Epithelial cell of alveolus of lung (primary cell): ENCODE results near the gene OR51V1. TPM values are rescaled to one million over a fixed set of nuclear protein-coding genes. Genes with fewer than 3 reads are reported as not detected.

Experiments
- total RNA-seq: library from RNA; depleted of rRNA; stranded (reverse); fragments of >200 nt; gene quantifications from 2 replicates; pipeline ENCODE4 v1.2.1, GENCODE V29; 2015

The OR51V1 gene, protein sequence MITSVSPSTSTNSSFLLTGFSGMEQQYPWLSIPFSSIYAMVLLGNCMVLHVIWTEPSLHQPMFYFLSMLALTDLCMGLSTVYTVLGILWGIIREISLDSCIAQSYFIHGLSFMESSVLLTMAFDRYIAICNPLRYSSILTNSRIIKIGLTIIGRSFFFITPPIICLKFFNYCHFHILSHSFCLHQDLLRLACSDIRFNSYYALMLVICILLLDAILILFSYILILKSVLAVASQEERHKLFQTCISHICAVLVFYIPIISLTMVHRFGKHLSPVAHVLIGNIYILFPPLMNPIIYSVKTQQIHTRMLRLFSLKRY
- total RNA-seq: not detected in 2 replicates

DNA sequence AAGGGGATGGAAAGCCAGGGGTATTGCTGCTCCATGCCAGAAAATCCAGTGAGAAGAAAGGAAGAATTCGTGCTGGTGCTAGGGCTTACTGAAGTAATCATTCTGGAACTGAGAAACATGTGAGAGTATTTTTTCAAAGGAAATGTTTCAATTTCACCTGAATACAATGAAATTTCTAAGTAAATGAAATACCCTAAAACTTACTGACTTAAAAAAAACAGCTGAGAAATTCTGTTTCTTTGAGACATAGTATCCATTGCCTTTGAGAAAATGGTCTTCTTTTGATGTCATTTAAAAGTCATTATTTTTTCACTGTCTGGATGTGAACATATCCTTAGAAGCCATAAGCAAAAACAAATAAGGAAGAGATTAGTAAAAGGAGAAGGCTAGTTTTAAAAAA is at the start of gene OR51V1:
Gene OR51V1, minus strand, starts transcription at position 101 of the 400 bp plus-strand sequence. Its CDS starts 0 bp downstream, at position 101.

DNA sequence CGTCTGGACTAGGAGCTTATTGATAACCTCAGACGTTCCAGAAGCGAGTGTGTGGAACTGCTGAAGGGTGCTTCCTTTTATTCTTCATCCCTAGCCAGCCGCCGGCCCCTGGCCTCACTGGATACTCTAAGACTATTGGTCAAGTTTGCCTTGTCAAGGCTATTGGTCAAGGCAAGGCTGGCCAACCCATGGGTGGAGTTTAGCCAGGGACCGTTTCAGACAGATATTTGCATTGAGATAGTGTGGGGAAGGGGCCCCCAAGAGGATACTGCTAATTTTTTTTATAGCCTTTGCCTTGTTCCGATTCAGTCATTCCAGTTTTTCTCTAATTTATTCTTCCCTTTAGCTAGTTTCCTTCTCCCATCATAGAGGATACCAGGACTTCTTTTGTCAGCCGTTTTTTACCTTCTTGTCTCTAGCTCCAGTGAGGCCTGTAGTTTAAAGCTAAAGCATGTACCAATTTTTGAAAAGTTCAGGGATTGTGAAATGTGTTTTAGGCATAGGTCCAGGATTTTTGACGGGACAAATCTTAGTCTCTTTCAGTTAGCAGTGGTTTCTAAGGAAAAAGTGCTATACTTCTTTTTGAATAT is 49.4 kb upstream of the OR51V1 start, which contains the start of gene HBG1:
Gene HBG1, minus strand, starts transcription at position 51 of the 590 bp plus-strand sequence. CDS start 53 bp downstream, outside the sequence.

DNA sequence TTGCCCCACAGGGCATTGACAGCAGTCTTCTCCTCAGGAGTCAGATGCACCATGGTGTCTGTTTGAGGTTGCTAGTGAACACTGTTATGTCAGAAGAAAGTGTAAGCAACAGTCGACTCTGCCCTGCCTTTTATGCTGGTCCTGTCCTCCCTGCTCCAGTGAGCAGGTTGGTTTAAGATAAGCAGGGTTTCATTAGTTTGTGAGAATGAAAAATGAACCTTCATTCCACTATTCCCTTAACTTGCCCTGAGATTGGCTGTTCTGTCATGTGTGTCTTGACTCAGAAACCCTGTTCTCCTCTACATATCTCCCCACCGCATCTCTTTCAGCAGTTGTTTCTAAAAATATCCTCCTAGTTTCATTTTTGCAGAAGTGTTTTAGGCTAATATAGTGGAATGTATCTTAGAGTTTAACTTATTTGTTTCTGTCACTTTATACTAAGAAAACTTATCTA is 33.9 kb upstream of the OR51V1 start, which contains the start of gene HBD:
Gene HBD, minus strand, starts transcription at position 103 of the 454 bp plus-strand sequence. Its CDS starts 50 bp downstream, at position 53.

DNA sequence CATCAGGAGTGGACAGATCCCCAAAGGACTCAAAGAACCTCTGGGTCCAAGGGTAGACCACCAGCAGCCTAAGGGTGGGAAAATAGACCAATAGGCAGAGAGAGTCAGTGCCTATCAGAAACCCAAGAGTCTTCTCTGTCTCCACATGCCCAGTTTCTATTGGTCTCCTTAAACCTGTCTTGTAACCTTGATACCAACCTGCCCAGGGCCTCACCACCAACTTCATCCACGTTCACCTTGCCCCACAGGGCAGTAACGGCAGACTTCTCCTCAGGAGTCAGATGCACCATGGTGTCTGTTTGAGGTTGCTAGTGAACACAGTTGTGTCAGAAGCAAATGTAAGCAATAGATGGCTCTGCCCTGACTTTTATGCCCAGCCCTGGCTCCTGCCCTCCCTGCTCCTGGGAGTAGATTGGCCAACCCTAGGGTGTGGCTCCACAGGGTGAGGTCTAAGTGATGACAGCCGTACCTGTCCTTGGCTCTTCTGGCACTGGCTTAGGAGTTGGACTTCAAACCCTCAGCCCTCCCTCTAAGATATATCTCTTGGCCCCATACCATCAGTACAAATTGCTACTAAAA is 26.3 kb upstream of the OR51V1 start, which contains the start of gene HBB:
Gene HBB, minus strand, starts transcription at position 340 of the 579 bp plus-strand sequence. Its CDS starts 50 bp downstream, at position 290.

DNA sequence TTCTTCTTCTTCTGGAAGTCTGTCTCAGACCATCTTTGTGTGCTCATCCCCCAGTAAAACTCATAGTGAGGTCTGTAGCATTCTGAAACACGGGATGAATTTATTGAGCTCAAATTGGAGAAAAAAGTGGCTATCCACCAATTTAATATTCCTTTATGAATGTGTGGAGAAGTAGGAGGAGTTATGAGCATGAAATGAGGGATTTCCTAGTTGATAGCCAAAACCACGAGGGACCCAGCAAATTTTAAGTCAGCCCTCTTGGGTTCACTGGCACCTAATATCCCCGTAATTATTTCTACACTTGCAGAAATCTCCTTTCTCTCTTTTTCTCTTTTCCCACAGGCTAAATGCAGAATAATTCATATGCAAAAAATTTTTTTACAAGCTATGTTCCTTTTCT is 45.8 kb downstream of the OR51V1 start, which contains the start of gene OR52A1:
Gene OR52A1, minus strand, starts transcription at position 101 of the 400 bp plus-strand sequence. CDS start 2,388 bp downstream, outside the sequence.

Other genes with a start within 250 kb of the OR51V1 start
- gene OR51A2, start 245.0 kb downstream of the OR51V1 start, total RNA-seq: not detected in 2 replicates
- not detected in 2 replicates for gene OR51L1, start 205.8 kb downstream of the OR51V1 start, total RNA-seq
- not detected in 2 replicates for gene OR52J3, start 154.2 kb downstream of the OR51V1 start, total RNA-seq
- not detected in 2 replicates for gene OR52E2, start 141.1 kb downstream of the OR51V1 start, total RNA-seq
- not detected in 2 replicates for gene OR52E1, start 131.1 kb downstream of the OR51V1 start, total RNA-seq
- not detected in 2 replicates for gene OR52A5, start 62.3 kb downstream of the OR51V1 start, total RNA-seq
- not detected in 2 replicates for gene OR52A1, start 45.9 kb downstream of the OR51V1 start, total RNA-seq
- gene HBB, start 26.4 kb upstream of the OR51V1 start, total RNA-seq: not detected in 2 replicates
- not detected in 2 replicates for gene HBD, start 33.8 kb upstream of the OR51V1 start, total RNA-seq
- gene HBG1, start 49.2 kb upstream of the OR51V1 start, total RNA-seq: not detected in 2 replicates
- 1.2 TPM in 1 of 2 replicates, not detected in the other for gene HBG2, start 54.1 kb upstream of the OR51V1 start, total RNA-seq
- gene HBE1, start 69.3 kb upstream of the OR51V1 start, total RNA-seq: not detected in 2 replicates
- not detected in 2 replicates for gene OR51B4, start 101.3 kb upstream of the OR51V1 start, total RNA-seq
- gene OR51B2, start 123.6 kb upstream of the OR51V1 start, total RNA-seq: not detected in 2 replicates
- gene OR51B5, start 142.8 kb upstream of the OR51V1 start, total RNA-seq: not detected in 2 replicates
- not detected in 2 replicates for gene OR51B6, start 150.8 kb upstream of the OR51V1 start, total RNA-seq
- not detected in 2 replicates for gene OR51M1, start 183.1 kb upstream of the OR51V1 start, total RNA-seq
- gene OR51Q1, start 221.4 kb upstream of the OR51V1 start, total RNA-seq: not detected in 2 replicates
- not detected in 2 replicates for gene OR51I1, start 240.8 kb upstream of the OR51V1 start, total RNA-seq
- gene OR51I2, start 248.6 kb upstream of the OR51V1 start, total RNA-seq: not detected in 2 replicates